ENCODE data around the gene AUTS2. TPM values are rescaled to one million over a fixed set of nuclear protein-coding genes. Genes with fewer than 3 reads are reported as not detected.

Gene AUTS2
- total RNA-seq, 4 donors from 2014 or later, result 14.9 to 27.2 (median 17.5) TPM

- no peaks in the 10 kb centered on the region for H3K27me3 ChIP-seq
- DNase-seq, result no peak
- no peaks in the 10 kb centered on the region for H3K4me1 ChIP-seq
- no peaks in the 10 kb centered on the region for H3K36me3 ChIP-seq
- H3K4me3 ChIP-seq (replicated peaks in 1 of 3), result no peak overlapping the region
- intact Hi-C loops (cut with DNase I), result no loop called here
- TF ChIP-seq POLR2A (IDR thresholded peaks at IDR 0.05) (no peak), CTCF (IDR thresholded peaks at IDR 0.05) (no peak)
- no peaks in the 10 kb centered on the region for H3K9me3 ChIP-seq
- no peak overlapping the region for H3K27ac ChIP-seq
- 89 to 90% methylated on average over 5 of the region's 5 CpGs for WGBS, 2 donors
These were observed 690.6 kb downstream of the AUTS2 start for GRCh38 chr7:70288781-70289456.

GRCh38 chr7:70292716-70293115 is 694.4 kb downstream of the AUTS2 start:
- intact Hi-C loops (cut with DNase I), result no loop called here

GRCh38 chr7:70294211-70294911 is 696.1 kb downstream of the AUTS2 start:
- Histone ChIP-seq H3K27ac (no peak overlapping the region), H3K27me3 (no peaks in the 10 kb centered on the region)
- WGBS, 2 donors, result 83 to 91% methylated on average over 9 of the region's 9 CpGs

More at GRCh38 chr7:70292716-70293115, 694.4 kb downstream of the AUTS2 start:
- no peaks in the 10 kb centered on the region for H3K36me3 ChIP-seq
- H3K4me3 ChIP-seq (replicated peaks in 1 of 3), result no peak overlapping the region
- WGBS, 2 donors, result 90 to 95% methylated on average over 5 of the region's 5 CpGs
- H3K27ac ChIP-seq, result no peak overlapping the region
- H3K4me1 ChIP-seq, result no peaks in the 10 kb centered on the region
- H3K27me3 ChIP-seq, result no peaks in the 10 kb centered on the region
- H3K9me3 ChIP-seq, result no peaks in the 10 kb centered on the region
- no peak for DNase-seq
- TF ChIP-seq POLR2A (IDR thresholded peaks at IDR 0.05) (no peak), CTCF (IDR thresholded peaks at IDR 0.05) (no peak)

GRCh38 chr7:70298780-70299471 is 700.7 kb downstream of the AUTS2 start:
- no peak for DNase-seq
- WGBS, 2 donors, result 90 to 92% methylated on average over 6 of the region's 6 CpGs
- no peak for TF ChIP-seq CTCF (IDR thresholded peaks at IDR 0.05)
- TF ChIP-seq POLR2A (IDR thresholded peaks at IDR 0.05), result no peak
- Histone ChIP-seq H3K36me3 (no peaks in the 10 kb centered on the region), H3K9me3 (no peaks in the 10 kb centered on the region), H3K27ac (no peak overlapping the region), H3K27me3 (no peaks in the 10 kb centered on the region), H3K4me1 (no peaks in the 10 kb centered on the region), H3K4me3 (replicated peaks in 1 of 3) (no peak overlapping the region)
- intact Hi-C loops (cut with DNase I), result no loop called here

More at GRCh38 chr7:70294211-70294911, 696.1 kb downstream of the AUTS2 start:
- H3K4me1 ChIP-seq, result no peaks in the 10 kb centered on the region
- no peaks in the 10 kb centered on the region for H3K36me3 ChIP-seq
- no peak for DNase-seq
- intact Hi-C loops (cut with DNase I), result no loop called here
- H3K4me3 ChIP-seq (replicated peaks in 1 of 3), result no peak overlapping the region
- H3K9me3 ChIP-seq, result no peaks in the 10 kb centered on the region
- TF ChIP-seq CTCF (IDR thresholded peaks at IDR 0.05), result no peak
- no peak for TF ChIP-seq POLR2A (IDR thresholded peaks at IDR 0.05)

GRCh38 chr7:70299472-70299807 is 701.2 kb downstream of the AUTS2 start:
- WGBS, 2 donors, result 93 to 94% methylated on average over 4 of the region's 4 CpGs
- DNase-seq, result no peak
- H3K36me3 ChIP-seq, result no peaks in the 10 kb centered on the region
- H3K4me1 ChIP-seq, result no peaks in the 10 kb centered on the region
- intact Hi-C loops (cut with DNase I), result no loop called here
- no peak overlapping the region for H3K27ac ChIP-seq
- no peaks in the 10 kb centered on the region for H3K9me3 ChIP-seq
- no peaks in the 10 kb centered on the region for H3K27me3 ChIP-seq
- TF ChIP-seq POLR2A (IDR thresholded peaks at IDR 0.05) (no peak), CTCF (IDR thresholded peaks at IDR 0.05) (no peak)
- H3K4me3 ChIP-seq (replicated peaks in 1 of 3), result no peak overlapping the region

Measured in thyroid gland (tissue), 4 donors.